AG04450 (cell line): ENCODE data around the gene FUCA1. TPM values are rescaled to one million over a fixed set of nuclear protein-coding genes. Genes with fewer than 3 reads are reported as not detected.

Experiments used
- CTCF ChIA-PET: fragments of 300-600, 350-600 bp; formaldehyde crosslinking; extraction: SDS; loops from one replicate; lab custom pipeline; 2022; ENCODE audit warnings: antibody characterized with exemption, inconsistent platforms; lab: Charles Lee
- POLR2A ChIA-PET: fragments of 350-600 bp; formaldehyde crosslinking; extraction: SDS; loops from one replicate; lab custom pipeline; 2021; ENCODE audit warnings: antibody characterized with exemption, inconsistent platforms; lab: Yijun Ruan, JAX
- DNase-seq: peaks from one replicate; pipeline ENCODE4 v3.0.0-alpha.2; 2011; ENCODE audit warnings: low read depth, low spot score
- H3K27ac ChIP-seq: one replicate; pipeline ENCODE4 v1.5.1; 2012; ENCODE audit warnings: low read depth, low read length, control low read depth
- H3K27me3 ChIP-seq: one replicate; pipeline ENCODE4 v1.6.0; 2012; ENCODE audit warnings: low read length; ENCODE audit not compliant: control insufficient read depth, insufficient read depth
- H3K4me3 ChIP-seq: 2 replicates; pipeline ENCODE4 v1.5.1; 2011; ENCODE audit warnings: mild to moderate bottlenecking, low read depth, low read length, control low read depth
- H3K9me3 ChIP-seq: 2 replicates; pipeline ENCODE4 v1.5.1; 2012; ENCODE audit warnings: low read length; ENCODE audit not compliant: control insufficient read depth, insufficient read depth
- polyA plus RNA-seq: library from polyadenylated mRNA; depleted of rRNA; stranded (reverse); fragments of >200 nt; gene quantifications from 2 replicates; pipeline ENCODE4 v1.2.3, GENCODE V29; 2011
- TF ChIP-seq, protein P1 (sequence below): IDR thresholded peaks from 2 replicates; pipeline ENCODE4 v1.5.1; 2011; ENCODE audit warnings: low read depth, low read length, control low read depth, inconsistent platforms

FUCA1 gene
- polyA plus RNA-seq, 1 experiment, result 3.9 TPM

DNA sequence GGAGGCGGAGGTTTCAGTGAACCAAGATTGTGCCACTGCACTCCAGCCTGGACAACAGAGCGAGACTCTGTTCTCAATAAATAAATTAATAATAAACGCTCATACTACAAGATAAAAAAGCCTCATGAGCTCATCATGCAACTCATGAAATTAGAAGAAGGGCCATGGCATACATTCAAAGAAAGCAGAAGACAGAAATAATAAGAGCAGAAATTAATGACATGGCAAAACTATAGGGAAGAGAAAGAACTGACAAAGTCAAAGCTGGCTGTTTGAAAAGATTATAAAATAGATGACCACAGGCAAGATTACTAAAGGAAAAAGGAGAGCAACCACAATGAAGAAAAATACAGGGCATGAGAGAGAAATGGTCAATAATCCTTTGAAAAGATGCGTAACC, 14.7 kb upstream of the FUCA1 start:
- TF ChIP-seq, protein P1, sequence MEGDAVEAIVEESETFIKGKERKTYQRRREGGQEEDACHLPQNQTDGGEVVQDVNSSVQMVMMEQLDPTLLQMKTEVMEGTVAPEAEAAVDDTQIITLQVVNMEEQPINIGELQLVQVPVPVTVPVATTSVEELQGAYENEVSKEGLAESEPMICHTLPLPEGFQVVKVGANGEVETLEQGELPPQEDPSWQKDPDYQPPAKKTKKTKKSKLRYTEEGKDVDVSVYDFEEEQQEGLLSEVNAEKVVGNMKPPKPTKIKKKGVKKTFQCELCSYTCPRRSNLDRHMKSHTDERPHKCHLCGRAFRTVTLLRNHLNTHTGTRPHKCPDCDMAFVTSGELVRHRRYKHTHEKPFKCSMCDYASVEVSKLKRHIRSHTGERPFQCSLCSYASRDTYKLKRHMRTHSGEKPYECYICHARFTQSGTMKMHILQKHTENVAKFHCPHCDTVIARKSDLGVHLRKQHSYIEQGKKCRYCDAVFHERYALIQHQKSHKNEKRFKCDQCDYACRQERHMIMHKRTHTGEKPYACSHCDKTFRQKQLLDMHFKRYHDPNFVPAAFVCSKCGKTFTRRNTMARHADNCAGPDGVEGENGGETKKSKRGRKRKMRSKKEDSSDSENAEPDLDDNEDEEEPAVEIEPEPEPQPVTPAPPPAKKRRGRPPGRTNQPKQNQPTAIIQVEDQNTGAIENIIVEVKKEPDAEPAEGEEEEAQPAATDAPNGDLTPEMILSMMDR, result no peak
- DNase-seq, result no peak
- Histone ChIP-seq H3K27me3 (peaks cover 11% of the 10 kb centered on the region), H3K27ac (no peak overlapping the region), H3K9me3 (peaks cover 14% of the 10 kb centered on the region), H3K4me3 (no peak overlapping the region)
- ChIA-PET POLR2A (no interaction called here), CTCF (no interaction called here)

GRCh38 chr1:23879809-23880208, 11.7 kb upstream of the FUCA1 start:
- CTCF ChIA-PET, result no interaction called here
- TF ChIP-seq, protein P1, result no peak
- Histone ChIP-seq H3K4me3 (no peak overlapping the region), H3K9me3 (peaks cover 18% of the 10 kb centered on the region), H3K27ac (no peak overlapping the region), H3K27me3 (peaks cover 4% of the 10 kb centered on the region)
- DNase-seq, result no peak
- POLR2A ChIA-PET, result no interaction called here

DNA sequence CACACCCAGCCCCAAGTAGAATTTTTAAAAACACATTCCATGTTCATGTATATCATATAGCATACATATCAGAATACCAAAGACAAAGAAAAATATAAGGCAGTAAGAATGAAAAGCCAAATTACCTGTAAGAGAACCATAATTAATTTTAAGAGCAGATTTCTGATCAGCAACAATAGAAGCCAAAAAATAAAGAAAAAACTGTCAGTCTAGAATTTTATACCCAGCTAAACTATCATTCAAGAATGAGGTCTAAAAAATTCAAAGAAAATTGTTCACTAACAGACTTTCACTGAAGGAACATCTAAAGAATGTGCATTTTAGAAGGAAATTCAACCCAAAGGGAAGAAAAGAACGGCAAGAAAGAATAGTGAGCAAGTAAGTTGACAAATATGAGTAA, 10.6 kb upstream of the FUCA1 start:
- ChIA-PET POLR2A (no interaction called here), CTCF (interaction anchor here (0.9 kb wide), 1 partner anchor 10 kb away, joined by 3 read pairs; the partner anchor contains the start of gene FUCA1)
- Histone ChIP-seq H3K9me3 (peaks cover 18% of the 10 kb centered on the region), H3K27me3 (peaks cover 9% of the 10 kb centered on the region), H3K27ac (no peak overlapping the region), H3K4me3 (no peak overlapping the region)
- TF ChIP-seq, protein P1, result no peak
- no peak for DNase-seq

GRCh38 chr1:23875382-23875781, 7.3 kb upstream of the FUCA1 start:
- ChIA-PET POLR2A (no interaction called here), CTCF (no interaction called here)
- H3K27me3 ChIP-seq, result peaks cover 14% of the 10 kb centered on the region
- TF ChIP-seq, protein P1, result no peak
- peaks cover 18% of the 10 kb centered on the region for H3K9me3 ChIP-seq
- H3K4me3 ChIP-seq, result no peak overlapping the region
- no peak overlapping the region for H3K27ac ChIP-seq
- DNase-seq, result no peak

DNA sequence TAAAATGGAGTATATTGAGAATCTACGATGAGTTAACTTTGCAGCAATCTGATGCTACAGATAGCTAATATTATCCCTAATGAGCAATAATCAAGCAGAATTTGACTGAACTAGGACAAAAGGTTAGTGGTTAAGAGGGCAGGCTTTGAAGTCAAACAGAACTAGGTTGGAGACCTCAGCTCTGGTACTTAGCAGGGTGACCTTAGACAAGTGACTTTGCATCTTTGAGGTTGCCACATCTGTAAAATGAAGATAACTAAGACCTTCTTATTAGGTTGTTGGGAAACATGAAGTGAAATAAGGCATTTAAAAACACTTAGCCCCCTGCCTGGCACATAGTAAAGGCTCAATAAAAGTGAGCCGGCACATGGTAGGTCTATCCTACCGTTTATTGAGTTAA, 4.3 kb upstream of the FUCA1 start:
- DNase-seq, result no peak
- Histone ChIP-seq H3K4me3 (no peak overlapping the region), H3K27me3 (peaks cover 25% of the 10 kb centered on the region), H3K9me3 (0 out of 2 replicates have a peak, but pooled peaks cover under 1% of the 10 kb centered on the region), H3K27ac (no peak overlapping the region)
- ChIA-PET POLR2A (no interaction called here), CTCF (no interaction called here)
- TF ChIP-seq, protein P1, result no peak
